ENCODE measurements around the gene SPTAN1. TPM values are rescaled to one million over a fixed set of nuclear protein-coding genes. Genes with fewer than 3 reads are reported as not detected.

Gene SPTAN1
- polyA plus RNA-seq, 3 donors from 2014 or later = 4.8 to 112 (median 25.5) TPM

DNA sequence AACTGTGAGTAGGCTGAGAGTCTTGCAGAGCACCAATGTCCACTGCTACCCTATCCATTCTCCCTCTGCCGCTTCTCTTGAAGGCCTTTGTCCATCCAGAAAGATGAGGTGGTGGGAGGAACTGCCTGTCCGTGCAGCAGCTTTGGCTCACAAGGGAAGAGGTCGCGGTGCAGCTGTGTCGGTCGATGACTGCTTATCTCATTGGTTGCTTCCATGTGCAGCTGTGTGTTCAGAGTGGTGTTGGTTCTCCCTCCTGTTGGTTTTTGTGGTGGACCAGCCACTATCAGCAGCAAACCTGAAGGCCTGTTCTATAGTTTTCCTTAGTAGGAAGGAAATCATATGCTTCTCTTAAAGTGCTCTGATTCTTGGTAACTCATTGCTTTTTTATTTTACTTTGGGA, 40.7 kb downstream of the SPTAN1 start:
- Mint-ChIP-seq H3K4me3 (no peak overlapping the region), H3K27ac (peak overlapping the region in 1 of 6 donors; percentile 71), H3K9me3 (no peaks in the 10 kb centered on the region), H3K36me3 (peaks cover 22 to 36% (median 22%) of the 10 kb centered on the region in 3 donors), H3K4me1 (no peaks in the 10 kb centered on the region), H3K27me3 (ENCODE audit: low read depth in 3 of 3) (no peaks in the 10 kb centered on the region)
- DNase-seq = no peak

DNA sequence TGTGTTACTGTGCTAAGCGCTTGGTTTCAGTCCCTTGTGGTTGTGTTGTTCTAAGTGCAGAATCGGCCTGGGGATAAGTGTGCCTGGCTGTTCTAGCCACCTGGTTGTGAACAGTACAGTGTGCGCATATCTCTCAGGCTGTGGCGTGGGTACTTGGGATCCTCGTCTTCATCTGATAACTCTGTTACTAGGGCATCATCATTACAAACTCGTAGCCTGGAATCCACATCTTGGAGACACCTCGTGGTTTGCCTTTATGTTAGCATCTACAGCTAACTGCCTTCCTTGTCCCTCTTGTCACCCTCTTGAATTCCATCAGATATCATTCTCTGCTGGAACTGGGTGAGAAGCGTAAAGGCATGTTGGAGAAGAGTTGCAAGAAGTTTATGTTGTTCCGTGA, 41.5 kb downstream of the SPTAN1 start:
- DNase-seq = no peak
- H3K27me3 Mint-ChIP-seq (ENCODE audit: low read depth in 3 of 3) = no peaks in the 10 kb centered on the region
- H3K9me3 Mint-ChIP-seq = no peaks in the 10 kb centered on the region
- peaks cover 21 to 37% (median 25%) of the 10 kb centered on the region in 3 donors for H3K36me3 Mint-ChIP-seq
- no peak overlapping the region for H3K4me3 Mint-ChIP-seq
- H3K27ac Mint-ChIP-seq = peak overlapping the region in 2 of 6 donors; percentile 13 to 41
- no peaks in the 10 kb centered on the region for H3K4me1 Mint-ChIP-seq

DNA sequence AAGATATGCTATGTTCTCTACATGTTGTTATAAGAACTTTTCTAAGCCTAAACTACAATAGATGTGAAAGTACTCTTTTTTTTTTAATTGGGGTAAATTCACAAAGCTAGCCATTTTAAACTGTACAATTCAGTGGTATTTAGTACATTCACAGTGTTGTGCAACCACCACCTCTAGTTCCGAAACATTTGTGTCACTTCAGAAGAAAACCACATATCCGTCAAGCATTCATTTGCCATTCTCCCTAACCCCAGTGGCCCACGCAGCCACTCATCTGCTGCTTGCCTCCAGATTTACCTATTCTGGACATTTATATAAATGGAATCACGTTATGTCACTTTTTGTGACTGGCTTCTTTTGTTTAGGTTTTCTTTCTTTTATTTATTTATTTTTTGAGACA, 43.1 kb downstream of the SPTAN1 start:
- Mint-ChIP-seq H3K4me1 (no peaks in the 10 kb centered on the region), H3K4me3 (no peak overlapping the region), H3K9me3 (no peaks in the 10 kb centered on the region), H3K27me3 (ENCODE audit: low read depth in 3 of 3) (no peaks in the 10 kb centered on the region), H3K27ac (no peak overlapping the region), H3K36me3 (peaks cover 26 to 45% (median 29%) of the 10 kb centered on the region in 3 donors)
- DNase-seq = no peak

DNA sequence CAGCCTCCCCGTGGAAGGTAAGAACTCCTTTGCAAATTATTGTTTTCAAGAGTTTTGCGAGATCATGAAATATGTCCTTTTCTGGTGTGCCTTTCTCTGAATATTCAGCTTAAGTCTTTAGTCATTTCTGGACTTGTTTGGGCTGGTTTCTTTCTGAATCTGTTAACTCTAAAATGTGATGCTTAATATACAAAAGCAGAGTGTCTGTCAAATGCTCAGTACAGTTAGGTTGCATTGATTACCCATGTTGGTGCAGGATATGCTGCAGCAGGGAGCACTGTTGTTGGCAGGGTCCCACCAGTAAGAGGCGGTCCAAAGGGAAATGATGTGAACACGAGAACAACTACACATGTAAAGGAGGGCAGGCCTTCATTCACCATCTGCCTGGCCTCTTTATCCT, 47.7 kb downstream of the SPTAN1 start:
- Mint-ChIP-seq H3K4me3 (no peak overlapping the region), H3K27me3 (ENCODE audit: low read depth in 3 of 3) (no peaks in the 10 kb centered on the region), H3K36me3 (peaks cover 15 to 43% (median 29%) of the 10 kb centered on the region in 3 donors), H3K27ac (peak overlapping the region in 1 of 6 donors; percentile 20), H3K9me3 (no peaks in the 10 kb centered on the region), H3K4me1 (no peaks in the 10 kb centered on the region)
- no peak for DNase-seq

DNA sequence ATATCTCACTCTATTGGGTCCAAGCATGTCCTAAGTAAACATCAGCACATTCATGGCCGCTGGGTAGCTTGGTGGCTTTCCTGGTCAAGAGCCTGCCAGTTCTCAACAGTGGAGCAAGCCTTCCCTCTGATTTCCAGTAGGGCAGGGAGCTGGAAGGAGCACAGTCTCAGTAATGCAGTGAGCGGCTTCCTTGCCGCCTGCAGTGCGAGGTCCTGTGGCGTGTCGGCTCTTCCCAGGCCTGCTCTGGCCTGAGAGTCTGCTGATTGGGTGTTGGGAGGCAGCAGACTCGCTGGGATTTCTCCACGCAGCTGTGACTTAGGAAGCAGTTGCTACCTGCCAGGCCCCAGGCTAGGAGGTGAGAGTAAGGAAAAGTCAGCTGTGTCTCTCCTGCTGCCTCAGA, 51.3 kb downstream of the SPTAN1 start:
- Mint-ChIP-seq H3K36me3 (peaks cover 15 to 49% (median 34%) of the 10 kb centered on the region in 3 donors), H3K27ac (no peak overlapping the region), H3K4me3 (no peak overlapping the region), H3K4me1 (no peaks in the 10 kb centered on the region), H3K27me3 (ENCODE audit: low read depth in 3 of 3) (no peaks in the 10 kb centered on the region), H3K9me3 (no peaks in the 10 kb centered on the region)
- DNase-seq = no peak

DNA sequence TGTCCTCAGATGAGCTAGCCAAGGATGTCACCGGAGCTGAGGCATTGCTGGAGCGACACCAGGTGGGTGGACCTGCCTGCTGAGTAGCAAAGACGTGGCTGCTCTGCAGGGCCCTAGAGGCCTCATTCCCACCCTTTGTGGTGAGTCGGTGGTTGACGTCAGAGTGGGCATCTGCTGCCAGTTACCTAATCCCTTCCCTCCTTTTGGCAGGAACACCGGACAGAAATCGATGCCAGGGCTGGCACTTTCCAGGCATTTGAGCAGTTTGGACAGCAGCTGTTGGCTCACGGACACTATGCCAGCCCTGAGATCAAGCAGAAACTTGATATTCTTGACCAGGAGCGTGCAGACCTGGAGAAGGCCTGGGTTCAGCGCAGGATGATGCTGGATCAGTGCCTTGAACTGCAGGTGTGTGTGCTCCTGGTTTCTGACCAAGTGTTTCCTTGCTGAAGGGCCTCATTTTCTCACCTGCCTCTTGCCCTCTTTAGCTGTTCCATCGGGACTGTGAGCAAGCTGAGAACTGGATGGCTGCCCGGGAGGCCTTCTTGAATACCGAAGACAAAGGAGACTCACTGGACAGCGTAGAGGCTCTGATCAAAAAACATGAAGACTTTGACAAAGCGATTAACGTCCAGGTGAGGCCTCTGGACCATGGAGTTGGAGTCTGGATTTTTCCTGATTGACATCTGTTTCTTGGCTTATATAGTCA, 55.4 kb downstream of the SPTAN1 start:
- no peak overlapping the region for H3K4me3 Mint-ChIP-seq

DNA sequence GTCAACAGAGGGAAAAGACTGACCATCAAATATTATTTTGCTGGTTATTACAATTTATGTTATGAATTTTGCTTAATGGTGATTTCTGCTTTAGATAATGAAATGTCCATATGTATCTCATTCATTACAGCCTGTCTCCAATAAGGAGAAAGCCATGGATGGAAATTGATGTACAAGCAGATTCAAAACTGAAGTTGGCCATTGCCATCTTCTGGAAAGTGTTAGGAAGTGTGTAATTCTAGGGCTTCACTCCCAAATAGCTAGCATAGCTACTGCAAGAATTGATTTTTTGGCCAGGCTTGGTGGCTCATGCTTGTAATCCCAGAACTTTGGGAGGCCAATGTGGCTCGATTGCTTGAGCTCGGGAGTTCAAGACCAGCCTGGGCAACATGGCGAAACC, 58.5 kb downstream of the SPTAN1 start:
- Mint-ChIP-seq H3K27ac (no peak overlapping the region), H3K36me3 (peaks cover 13 to 57% (median 31%) of the 10 kb centered on the region in 3 donors), H3K9me3 (no peaks in the 10 kb centered on the region), H3K27me3 (ENCODE audit: low read depth in 3 of 3) (peaks cover 0 to 2% (median 0%) of the 10 kb centered on the region in 3 donors), H3K4me3 (no peak overlapping the region), H3K4me1 (no peaks in the 10 kb centered on the region)
- no peak for DNase-seq

More for the DNA sequence above, 55.4 kb downstream of the SPTAN1 start:
- H3K4me1 Mint-ChIP-seq = no peaks in the 10 kb centered on the region
- no peaks in the 10 kb centered on the region for H3K9me3 Mint-ChIP-seq
- DNase-seq = no peak
- peaks cover 13 to 52% (median 41%) of the 10 kb centered on the region in 3 donors for H3K36me3 Mint-ChIP-seq
- no peak overlapping the region for H3K27ac Mint-ChIP-seq
- H3K27me3 Mint-ChIP-seq (ENCODE audit: low read depth in 3 of 3) = peaks cover 0 to 2% (median 0%) of the 10 kb centered on the region in 3 donors

DNA sequence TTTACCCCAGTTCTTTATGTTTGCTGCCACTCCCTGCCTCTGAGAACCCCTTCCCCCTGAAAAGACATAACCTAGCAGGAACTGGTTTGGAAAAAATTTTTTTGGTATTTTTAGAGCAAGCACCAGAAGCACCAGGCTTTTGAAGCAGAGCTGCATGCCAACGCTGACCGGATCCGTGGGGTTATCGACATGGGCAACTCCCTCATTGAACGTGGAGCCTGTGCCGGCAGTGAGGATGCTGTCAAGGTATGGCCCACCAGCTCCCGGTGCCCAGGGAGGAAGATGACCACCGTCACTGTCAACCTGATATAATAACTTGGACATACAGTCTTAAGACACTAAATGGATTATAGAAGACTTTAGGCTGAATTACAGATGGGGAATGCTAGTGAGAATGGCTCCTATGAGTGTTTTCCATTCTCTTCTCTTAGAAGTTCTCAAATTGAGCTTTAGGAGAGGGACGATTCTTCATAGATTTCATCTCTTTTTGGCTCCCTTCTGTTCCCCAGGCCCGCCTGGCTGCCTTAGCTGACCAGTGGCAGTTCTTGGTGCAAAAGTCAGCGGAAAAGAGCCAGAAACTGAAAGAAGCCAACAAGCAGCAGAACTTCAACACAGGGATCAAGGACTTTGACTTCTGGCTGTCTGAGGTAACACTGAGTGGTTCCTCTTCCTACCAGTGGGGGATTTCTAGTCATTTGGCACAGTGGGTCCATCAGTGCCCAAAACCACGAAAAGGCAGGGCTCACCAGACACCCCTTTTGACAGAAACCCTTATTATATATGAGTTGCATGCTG, 59.4 kb downstream of the SPTAN1 start:
- H3K9me3 Mint-ChIP-seq = no peaks in the 10 kb centered on the region
- peaks cover 11 to 58% (median 29%) of the 10 kb centered on the region in 3 donors for H3K36me3 Mint-ChIP-seq
- H3K27ac Mint-ChIP-seq = peak overlapping the region in 1 of 6 donors; percentile 55
- peaks cover 0 to 2% (median 0%) of the 10 kb centered on the region in 3 donors for H3K27me3 Mint-ChIP-seq (ENCODE audit: low read depth in 3 of 3)
- H3K4me1 Mint-ChIP-seq = no peaks in the 10 kb centered on the region
- DNase-seq = no peak
- H3K4me3 Mint-ChIP-seq = no peak overlapping the region

DNA sequence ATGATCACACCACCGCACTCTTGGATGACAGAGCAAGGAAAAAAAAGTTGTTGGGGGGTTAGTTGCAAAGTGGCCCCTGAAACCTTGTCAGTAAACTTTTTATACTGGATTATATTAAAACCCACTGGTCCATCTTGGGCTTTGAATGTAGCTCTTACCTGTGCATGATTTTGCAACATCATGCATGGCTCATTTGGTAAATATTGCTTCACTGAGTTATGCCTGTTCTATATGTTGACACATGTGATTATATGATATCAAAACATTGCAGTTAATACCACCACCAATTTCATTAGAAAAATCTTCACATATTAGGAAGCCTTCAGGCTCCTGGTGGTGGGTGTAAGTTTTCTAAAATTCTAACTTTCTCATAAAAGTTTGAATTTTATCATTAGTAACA, 62.3 kb downstream of the SPTAN1 start:
- Mint-ChIP-seq H3K27ac (no peak overlapping the region), H3K4me3 (no peak overlapping the region), H3K9me3 (no peaks in the 10 kb centered on the region), H3K27me3 (ENCODE audit: low read depth in 3 of 3) (peaks cover 0 to 2% (median 0%) of the 10 kb centered on the region in 3 donors), H3K36me3 (peaks cover 4 to 60% (median 23%) of the 10 kb centered on the region in 3 donors), H3K4me1 (no peaks in the 10 kb centered on the region)
- DNase-seq = no peak

DNA sequence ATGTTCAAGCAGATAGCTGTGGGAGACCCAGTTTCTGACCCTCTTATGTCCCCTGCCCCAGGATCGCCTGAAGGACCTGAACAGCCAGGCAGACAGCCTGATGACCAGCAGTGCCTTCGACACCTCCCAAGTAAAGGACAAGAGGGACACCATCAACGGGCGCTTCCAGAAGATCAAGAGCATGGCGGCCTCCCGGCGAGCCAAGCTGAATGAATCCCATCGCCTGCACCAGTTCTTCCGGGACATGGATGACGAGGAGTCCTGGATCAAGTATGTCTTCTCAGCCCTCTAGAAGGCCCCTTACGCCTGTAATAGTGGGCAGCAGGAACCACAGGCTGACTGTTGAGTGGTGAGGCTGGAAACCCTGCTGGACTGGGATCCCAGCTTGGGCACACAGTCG, 63.2 kb downstream of the SPTAN1 start:
- H3K4me3 Mint-ChIP-seq = no peak overlapping the region
- H3K36me3 Mint-ChIP-seq = peaks cover 4 to 64% (median 19%) of the 10 kb centered on the region in 3 donors
- H3K4me1 Mint-ChIP-seq = no peaks in the 10 kb centered on the region
- H3K27ac Mint-ChIP-seq = no peak overlapping the region
- H3K27me3 Mint-ChIP-seq (ENCODE audit: low read depth in 3 of 3) = peaks cover 0 to 2% (median 0%) of the 10 kb centered on the region in 3 donors
- no peak for DNase-seq
- no peaks in the 10 kb centered on the region for H3K9me3 Mint-ChIP-seq

DNA sequence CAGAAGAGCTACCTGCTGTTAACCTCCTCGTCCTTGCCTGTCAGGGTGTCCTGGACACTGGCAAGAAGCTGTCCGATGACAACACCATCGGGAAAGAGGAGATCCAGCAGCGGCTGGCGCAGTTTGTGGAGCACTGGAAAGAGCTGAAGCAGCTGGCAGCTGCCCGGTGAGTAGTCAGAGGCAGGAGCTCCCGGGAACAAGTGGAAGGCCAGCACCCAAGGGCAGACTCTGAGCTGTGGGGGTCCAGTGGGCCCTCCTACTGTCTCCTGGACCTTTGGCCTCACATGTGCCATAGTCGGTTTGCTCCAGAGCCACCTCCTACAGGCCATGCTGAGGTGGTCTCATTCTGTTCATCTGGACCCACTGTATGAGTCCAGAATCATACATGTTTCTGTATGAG, 65.6 kb downstream of the SPTAN1 start:
- H3K4me3 Mint-ChIP-seq = no peak overlapping the region
- no peaks in the 10 kb centered on the region for H3K27me3 Mint-ChIP-seq (ENCODE audit: low read depth in 3 of 3)
- no peak overlapping the region for H3K27ac Mint-ChIP-seq
- no peaks in the 10 kb centered on the region for H3K9me3 Mint-ChIP-seq
- DNase-seq = no peak
- H3K4me1 Mint-ChIP-seq = no peaks in the 10 kb centered on the region
- peaks cover 0 to 64% (median 21%) of the 10 kb centered on the region in 3 donors for H3K36me3 Mint-ChIP-seq

DNA sequence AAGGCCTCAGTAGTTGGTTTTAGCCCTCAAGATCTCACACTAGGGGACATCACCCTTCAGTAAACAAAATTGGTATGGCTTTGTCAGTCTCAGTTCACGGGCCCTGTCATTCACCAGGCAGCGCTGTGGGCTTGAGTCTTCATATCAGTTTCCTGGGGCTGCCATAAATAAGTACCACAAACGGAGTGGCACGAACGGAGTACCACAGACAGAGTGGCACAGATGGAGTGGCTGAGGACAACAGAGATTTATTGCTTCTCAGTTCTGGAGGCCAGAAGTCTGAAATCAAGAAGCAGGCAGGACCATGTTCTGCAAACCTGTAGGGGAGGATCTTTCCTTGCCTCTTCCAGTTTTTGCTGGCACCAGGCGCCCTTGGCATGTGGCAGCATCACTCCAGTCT, 66.7 kb downstream of the SPTAN1 start:
- no peaks in the 10 kb centered on the region for H3K27me3 Mint-ChIP-seq (ENCODE audit: low read depth in 3 of 3)
- no peak overlapping the region for H3K4me3 Mint-ChIP-seq
- DNase-seq = no peak
- peaks cover 0 to 61% (median 23%) of the 10 kb centered on the region in 3 donors for H3K36me3 Mint-ChIP-seq
- H3K4me1 Mint-ChIP-seq = no peaks in the 10 kb centered on the region
- no peaks in the 10 kb centered on the region for H3K9me3 Mint-ChIP-seq
- peak overlapping the region in 1 of 6 donors; percentile 51 for H3K27ac Mint-ChIP-seq

DNA sequence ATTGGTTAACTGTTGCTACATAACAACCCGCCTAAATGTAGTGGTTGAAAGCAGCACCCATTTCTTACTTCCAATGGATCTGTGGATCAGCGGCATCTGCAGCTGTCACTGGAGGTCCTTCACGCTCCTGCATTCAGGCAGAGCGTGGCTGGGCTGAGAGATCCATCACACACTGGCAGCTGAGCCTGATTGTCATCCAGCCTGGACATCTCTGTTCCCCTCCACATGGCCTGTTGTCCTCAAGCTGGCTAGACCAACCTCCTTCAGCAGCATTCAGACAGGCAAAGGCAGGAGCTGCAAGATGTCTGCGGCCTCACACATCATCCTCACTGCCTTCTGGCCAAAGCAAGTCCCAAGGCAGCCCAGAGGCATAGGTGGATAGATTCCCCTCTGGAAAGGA, 67.4 kb downstream of the SPTAN1 start:
- DNase-seq = no peak
- Mint-ChIP-seq H3K9me3 (no peaks in the 10 kb centered on the region), H3K4me1 (no peaks in the 10 kb centered on the region), H3K27ac (peak overlapping the region in 2 of 6 donors; percentile 10 to 17), H3K27me3 (ENCODE audit: low read depth in 3 of 3) (peaks cover 0 to 2% (median 0%) of the 10 kb centered on the region in 3 donors), H3K4me3 (no peak overlapping the region), H3K36me3 (peaks cover 0 to 63% (median 24%) of the 10 kb centered on the region in 3 donors)
